IMR-90 (cell line): ENCODE data around the gene ATG5. TPM values are rescaled to one million over a fixed set of nuclear protein-coding genes. Genes with fewer than 3 reads are reported as not detected.

Experiments used
- ATAC-seq: fragments of 200-7000 bp; cut with Tn5 transposase; 2 replicates; pipeline ENCODE4 v1.9.1; 2020; ENCODE audit warnings: low read depth, mild to moderate bottlenecking, moderate library complexity
- BruUV-seq: library from RNA; stranded (reverse); fragments of 400-500 nt; replicated peaks from 2 replicates; lab custom pipeline; 2021; lab: Mats Ljungman, UMichigan
- CTCF ChIA-PET: fragments of 300-600 bp; formaldehyde crosslinking; extraction: SDS; loops from one replicate; lab custom pipeline; 2021; ENCODE audit warnings: antibody characterized with exemption; lab: Yijun Ruan, JAX
- POLR2A ChIA-PET: fragments of 300-600 bp; sonication (Branson Sonifier 250); formaldehyde crosslinking; loops from one replicate; lab custom pipeline; 2022; ENCODE audit warnings: antibody characterized with exemption; ENCODE audit not compliant: unreplicated experiment; lab: Charles Lee
- DNase-seq: peaks from one replicate; pipeline ENCODE4 v3.0.0; 2013
- H2AFZ ChIP-seq: replicated peaks from 2 replicates; pipeline ENCODE3; 2013; ENCODE audit warnings: low read length, mild to moderate bottlenecking; ENCODE audit not compliant: poor library complexity
- H2AK5ac ChIP-seq: 2 replicates; pipeline ENCODE4 v1.6.1; 2013; ENCODE audit warnings: low read depth, low read length, inconsistent platforms
- H2AK9ac ChIP-seq: replicated peaks from 2 replicates; pipeline ENCODE3; 2013; ENCODE audit warnings: mild to moderate bottlenecking, low read depth, low read length, moderate library complexity; ENCODE audit not compliant: poor library complexity
- H2BK120ac ChIP-seq: 2 replicates; pipeline ENCODE4 v1.6.1; 2013; ENCODE audit warnings: low read depth, low read length, inconsistent platforms
- H2BK15ac ChIP-seq: 3 replicates; pipeline ENCODE4 v1.6.1; 2013; ENCODE audit warnings: low read depth, low read length, inconsistent platforms
- H2BK20ac ChIP-seq: 2 replicates; pipeline ENCODE4 v1.6.1; 2013; ENCODE audit warnings: low read depth, mild to moderate bottlenecking, inconsistent platforms, low read length, moderate library complexity
- H2BK5ac ChIP-seq: 2 replicates; pipeline ENCODE4 v1.6.1; 2013; ENCODE audit warnings: mild to moderate bottlenecking, low read depth, low read length, inconsistent platforms; ENCODE audit not compliant: poor library complexity, severe bottlenecking
- H3K14ac ChIP-seq: replicated peaks from 2 replicates; pipeline ENCODE4 v1.6.1; 2013; ENCODE audit warnings: low read depth, low read length, inconsistent platforms
- H3K18ac ChIP-seq: 2 replicates; pipeline ENCODE4 v1.6.1; 2013; ENCODE audit warnings: low read depth, low read length, control low read depth
- H3K23ac ChIP-seq: 2 replicates; pipeline ENCODE4 v1.6.1; 2013; ENCODE audit warnings: low read depth, low read length, inconsistent platforms
- H3K27ac ChIP-seq: 2 replicates; pipeline ENCODE4 v1.5.1; 2013; ENCODE audit warnings: mild to moderate bottlenecking, control low read depth, low read length; ENCODE audit not compliant: insufficient read depth
- H3K27me3 ChIP-seq: 2 replicates; pipeline ENCODE4 v1.6.1; 2013; ENCODE audit warnings: low read length; ENCODE audit not compliant: control insufficient read depth, insufficient read depth
- H3K36me3 ChIP-seq: 2 replicates; pipeline ENCODE4 v1.6.1; 2013; ENCODE audit warnings: low read length, mixed read lengths; ENCODE audit not compliant: control insufficient read depth, insufficient read depth
- H3K4ac ChIP-seq: 2 replicates; pipeline ENCODE4 v1.6.1; 2013; ENCODE audit warnings: low read depth, low read length, inconsistent platforms
- H3K4me1 ChIP-seq: 2 replicates; pipeline ENCODE4 v1.6.1; 2013; ENCODE audit warnings: low read length, mixed read lengths; ENCODE audit not compliant: control insufficient read depth, insufficient read depth
- H3K4me2 ChIP-seq: 2 replicates; pipeline ENCODE4 v1.6.1; 2013; ENCODE audit warnings: low read depth, mild to moderate bottlenecking, control low read depth, low read length, moderate library complexity
- H3K4me3 ChIP-seq: 2 replicates; pipeline ENCODE4 v1.5.1; 2013; ENCODE audit warnings: low read depth, mild to moderate bottlenecking, control low read depth, low read length, moderate library complexity; ENCODE audit not compliant: insufficient read depth
- H3K56ac ChIP-seq: 2 replicates; pipeline ENCODE4 v1.6.1; 2013; ENCODE audit warnings: low read length, inconsistent platforms; ENCODE audit not compliant: insufficient read depth; ENCODE audit errors: extremely low read depth
- H3K79me1 ChIP-seq, 2 experiments: 2 replicates each; pipeline ENCODE4 v1.6.1; 2013; ENCODE audit warnings: low read length in 2 of 2, inconsistent platforms in 1 of 2, low read depth in 1 of 2
- H3K9ac ChIP-seq: 2 replicates; pipeline ENCODE4 v1.6.1; 2013; ENCODE audit warnings: low read depth, low read length, control low read depth
- H3K9me1 ChIP-seq: 2 replicates; pipeline ENCODE4 v1.6.1; 2013; ENCODE audit warnings: low read length, inconsistent platforms; ENCODE audit not compliant: insufficient read depth
- H3K9me3 ChIP-seq: 2 replicates; pipeline ENCODE4 v1.6.1; 2013; ENCODE audit warnings: low read length; ENCODE audit not compliant: control insufficient read depth, insufficient read depth
- H4K20me1 ChIP-seq: 2 replicates; pipeline ENCODE4 v1.6.1; 2013; ENCODE audit warnings: low read length, inconsistent platforms; ENCODE audit not compliant: insufficient read depth
- H4K5ac ChIP-seq: 2 replicates; pipeline ENCODE4 v1.6.1; 2013; ENCODE audit warnings: mild to moderate bottlenecking, low read depth, low read length, control low read depth
- H4K8ac ChIP-seq, 2 experiments: 2 replicates each; pipeline ENCODE4 v1.6.1; 2013; ENCODE audit warnings: low read depth in 2 of 2, low read length in 2 of 2, control low read depth in 1 of 2, inconsistent platforms in 1 of 2
- H4K91ac ChIP-seq: 2 replicates; pipeline ENCODE4 v1.6.1; 2013; ENCODE audit warnings: low read depth, low read length, inconsistent platforms; ENCODE audit not compliant: insufficient read depth
- CEBPB ChIP-seq: IDR thresholded peaks from 2 replicates; pipeline ENCODE4 v1.6.1; 2012; ENCODE audit warnings: low read depth, low read length, improper control_type of control experiment
- RAD21 ChIP-seq: IDR thresholded peaks from 2 replicates; pipeline ENCODE4 v1.6.1; 2012; ENCODE audit warnings: low read length, improper control_type of control experiment
- SMC3 ChIP-seq: fragments of 150-350 bp; IDR thresholded peaks from 2 replicates; pipeline ENCODE4 v1.6.1; 2016; ENCODE audit warnings: low read depth, mild to moderate bottlenecking, antibody characterized with exemption, low read length, moderate library complexity
- WGBS, 2 experiments: methylation state at CpG; one replicate each; pipeline versions ENCODE4 v1.1.5 to v1.1.7; 2013; ENCODE audit warnings: missing lambda C conversion rate in 2 of 2; ENCODE audit not compliant: insufficient read length in 1 of 2; ENCODE audit errors: extremely low coverage in 2 of 2; 5-methylcytosine and 5-hydroxymethylcytosine counted together
- dilution Hi-C: fragments of 300-500 bp; cut with HindIII; formaldehyde crosslinking; loops from one replicate; pipeline ENCODE4 v1.14.3; 2018; ENCODE audit warnings: low sequenced_read_pairs; ENCODE audit not compliant: unreplicated experiment
- in situ Hi-C: fragments of 300-500 bp; cut with MboI; formaldehyde crosslinking; loops from 3 replicates; pipeline ENCODE4 v1.14.3; 2019; ENCODE audit warnings: low sequenced_read_pairs, inconsistent platforms, mixed read lengths
- intact Hi-C: fragments of 100-400 bp; cut with micrococcal nuclease; formaldehyde crosslinking; loops from 2 replicates; pipeline ENCODE4 v1.10.0; 2022
- polyA plus RNA-seq, 3 experiments: library from polyadenylated mRNA; depleted of rRNA; stranded (reverse); fragments of >200 nt; gene quantifications; 2 replicates each; pipeline ENCODE4 v1.2.3, GENCODE V29; 2012; ENCODE audit warnings: low replicate concordance in 1 of 3
- total RNA-seq: library from RNA; depleted of rRNA; stranded (reverse); fragments of >200 nt; gene quantifications from 2 replicates; pipeline ENCODE4 v1.2.3, GENCODE V29; 2012
- TF ChIP-seq, protein P1 (sequence below): conservative IDR thresholded peaks from 2 replicates; pipeline ENCODE4 v1.5.1; 2012; ENCODE audit warnings: mild to moderate bottlenecking, low read depth, low read length, improper control_type of control experiment
- TF ChIP-seq, protein P2 (sequence below): fragments of 150-350 bp; IDR thresholded peaks from 2 replicates; pipeline ENCODE4 v1.6.1; 2016; ENCODE audit warnings: low read depth, mild to moderate bottlenecking, low read length, moderate library complexity, borderline replicate concordance

The ATG5 gene
- total and polyA plus RNA-seq, 2 of the 4 experiments (the other 2 are of a cell fraction), result 13.5 to 28.0 TPM

DNA sequence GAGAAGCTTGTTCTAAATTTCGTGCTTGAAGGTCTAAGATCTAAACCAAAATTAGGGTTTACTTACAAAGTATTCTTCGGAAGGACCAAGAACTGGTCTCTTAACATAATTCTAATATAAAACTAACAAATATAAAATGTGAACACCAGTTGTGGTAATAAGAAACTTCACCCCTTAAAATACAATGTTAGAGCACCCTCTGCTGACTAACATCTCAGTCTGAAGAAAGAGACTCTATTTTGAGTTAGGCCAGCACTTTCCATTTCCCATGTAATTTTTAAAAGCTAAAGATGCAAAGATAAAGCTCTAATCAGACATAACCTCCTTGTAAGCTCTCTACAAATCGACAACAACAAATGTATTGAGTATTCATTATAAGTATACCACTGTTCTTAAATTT lies 24.6 kb downstream of the ATG5 start:
- H3K36me3 ChIP-seq, result no peaks in the 10 kb centered on the region
- no peak overlapping the region for H2AFZ ChIP-seq
- dilution Hi-C loops, result no loop called here
- no peaks in the 10 kb centered on the region; the same call in 1 of the 2 replicates for H3K9me1 ChIP-seq
- H3K23ac ChIP-seq, result no peak overlapping the region
- no peaks in the 10 kb centered on the region for H3K9me3 ChIP-seq
- H3K14ac ChIP-seq, result no peak overlapping the region
- no peak overlapping the region for H2AK5ac ChIP-seq
- H4K5ac ChIP-seq, result no peak overlapping the region
- POLR2A ChIA-PET, result interaction anchor here (0.6 kb wide), 1 partner anchor 38 kb away, joined by 6 read pairs; no protein-coding TSS in a partner anchor
- peak; percentile 65 for DNase-seq
- no peak overlapping the region for H3K56ac ChIP-seq
- peak; percentile 79 for ATAC-seq
- no peak overlapping the region for H3K18ac ChIP-seq
- H3K79me1 ChIP-seq, result peaks cover 6 to 34% of the 10 kb centered on the region in 2 experiments; a peak in 3 of 4 replicates
- no peak overlapping the region for H3K4ac ChIP-seq
- WGBS, 2 experiments, result no CpG with 5 or more reads among the region's 3 CpGs
- no peak overlapping the region for H2BK120ac ChIP-seq
- TF ChIP-seq, protein P1, sequence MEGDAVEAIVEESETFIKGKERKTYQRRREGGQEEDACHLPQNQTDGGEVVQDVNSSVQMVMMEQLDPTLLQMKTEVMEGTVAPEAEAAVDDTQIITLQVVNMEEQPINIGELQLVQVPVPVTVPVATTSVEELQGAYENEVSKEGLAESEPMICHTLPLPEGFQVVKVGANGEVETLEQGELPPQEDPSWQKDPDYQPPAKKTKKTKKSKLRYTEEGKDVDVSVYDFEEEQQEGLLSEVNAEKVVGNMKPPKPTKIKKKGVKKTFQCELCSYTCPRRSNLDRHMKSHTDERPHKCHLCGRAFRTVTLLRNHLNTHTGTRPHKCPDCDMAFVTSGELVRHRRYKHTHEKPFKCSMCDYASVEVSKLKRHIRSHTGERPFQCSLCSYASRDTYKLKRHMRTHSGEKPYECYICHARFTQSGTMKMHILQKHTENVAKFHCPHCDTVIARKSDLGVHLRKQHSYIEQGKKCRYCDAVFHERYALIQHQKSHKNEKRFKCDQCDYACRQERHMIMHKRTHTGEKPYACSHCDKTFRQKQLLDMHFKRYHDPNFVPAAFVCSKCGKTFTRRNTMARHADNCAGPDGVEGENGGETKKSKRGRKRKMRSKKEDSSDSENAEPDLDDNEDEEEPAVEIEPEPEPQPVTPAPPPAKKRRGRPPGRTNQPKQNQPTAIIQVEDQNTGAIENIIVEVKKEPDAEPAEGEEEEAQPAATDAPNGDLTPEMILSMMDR, result peak; percentile 69
- TF ChIP-seq, protein P2, sequence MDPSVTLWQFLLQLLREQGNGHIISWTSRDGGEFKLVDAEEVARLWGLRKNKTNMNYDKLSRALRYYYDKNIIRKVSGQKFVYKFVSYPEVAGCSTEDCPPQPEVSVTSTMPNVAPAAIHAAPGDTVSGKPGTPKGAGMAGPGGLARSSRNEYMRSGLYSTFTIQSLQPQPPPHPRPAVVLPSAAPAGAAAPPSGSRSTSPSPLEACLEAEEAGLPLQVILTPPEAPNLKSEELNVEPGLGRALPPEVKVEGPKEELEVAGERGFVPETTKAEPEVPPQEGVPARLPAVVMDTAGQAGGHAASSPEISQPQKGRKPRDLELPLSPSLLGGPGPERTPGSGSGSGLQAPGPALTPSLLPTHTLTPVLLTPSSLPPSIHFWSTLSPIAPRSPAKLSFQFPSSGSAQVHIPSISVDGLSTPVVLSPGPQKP, result no peak
- TF ChIP-seq RAD21 (peak; percentile 71), CEBPB (no peak), SMC3 (peak; percentile 77)
- CTCF ChIA-PET, result interaction anchor here (0.5 to 1.2 kb wide), 4 partner anchors 25 to 896 kb away, joined by 3 read pairs; partner anchors contain the start of gene ATG5
- H2BK5ac ChIP-seq, result no peak overlapping the region
- H2AK9ac ChIP-seq, result no peak overlapping the region
- no peak overlapping the region for H3K4me3 ChIP-seq
- H2BK15ac ChIP-seq, result no peak overlapping the region
- no peak overlapping the region for H3K4me2 ChIP-seq
- intact Hi-C loops, result loop anchor here (1.0 to 10.0 kb wide), 6 partner anchors 211 to 870 kb away; no protein-coding TSS in a partner anchor
- H3K27ac ChIP-seq, result no peak overlapping the region
- no peak overlapping the region for H4K8ac ChIP-seq
- H3K9ac ChIP-seq, result no peak overlapping the region
- in situ Hi-C loops, result loop anchor here (10.0 kb wide), 4 partner anchors 206 to 866 kb away; no protein-coding TSS in a partner anchor
- no peaks in the 10 kb centered on the region for H3K4me1 ChIP-seq
- H4K20me1 ChIP-seq, result no peaks in the 10 kb centered on the region
- no peaks in the 10 kb centered on the region for H3K27me3 ChIP-seq
- H2BK20ac ChIP-seq, result no peak overlapping the region
- H4K91ac ChIP-seq, result no peak overlapping the region
- BruUV-seq, result no TSS peak
